Panc1 (cell line): ENCODE results near the gene TMEM100. TPM values are rescaled to one million over a fixed set of nuclear protein-coding genes. Genes with fewer than 3 reads are reported as not detected.
A peak's percentile ranks its signal among the peaks of the same experiment; 100 is the strongest.

ENCODE experiments used
- ATAC-seq: fragments of 200-7000 bp; cut with Tn5 transposase; 2 replicates; pipeline ENCODE4 v1.9.1; 2020; ENCODE audit warnings: mild to moderate bottlenecking, moderate library complexity
- BruUV-seq: library from RNA; stranded (reverse); fragments of 400-500 nt; replicated peaks from 2 replicates; lab custom pipeline; 2021; lab: Mats Ljungman, UMichigan
- CTCF ChIA-PET: fragments of 300-600 bp; sonication (Branson Sonifier 250); formaldehyde crosslinking; loops from one replicate; lab custom pipeline; 2022; ENCODE audit warnings: antibody characterized with exemption; lab: Charles Lee
- POLR2A ChIA-PET: fragments of 300-600 bp; sonication (Branson Sonifier 250); formaldehyde crosslinking; loops from one replicate; lab custom pipeline; 2022; ENCODE audit warnings: antibody characterized with exemption; lab: Charles Lee
- DNase-seq: peaks from one replicate; pipeline ENCODE4 v3.0.0-alpha.2; 2010; ENCODE audit warnings: low read depth, low spot score
- H3K27ac ChIP-seq: 2 replicates; pipeline ENCODE4 v1.5.1; 2011; ENCODE audit warnings: mild to moderate bottlenecking, low read length, inconsistent platforms
- H3K27me3 ChIP-seq: fragments of 200-500 bp; sonication (Bioruptor generic); 2 replicates; pipeline ENCODE4 v1.6.0; 2014; ENCODE audit warnings: low read length, inconsistent platforms; ENCODE audit not compliant: control insufficient read depth, insufficient read depth
- H3K36me3 ChIP-seq: fragments of 200-500 bp; sonication (Bioruptor generic); 2 replicates; pipeline ENCODE4 v1.5.1; 2014; ENCODE audit warnings: inconsistent platforms, mild to moderate bottlenecking, low read length, moderate library complexity; ENCODE audit not compliant: control insufficient read depth, insufficient read depth
- H3K4me1 ChIP-seq: 2 replicates; pipeline ENCODE4 v1.5.1; 2011; ENCODE audit warnings: inconsistent platforms, mild to moderate bottlenecking, low read length, moderate library complexity; ENCODE audit not compliant: control insufficient read depth, insufficient read depth
- H3K4me3 ChIP-seq, 2 experiments: 2 replicates each; pipeline ENCODE4 v1.5.1; 2011 to 2012; ENCODE audit warnings: low read depth in 2 of 2, low read length in 2 of 2, mild to moderate bottlenecking in 2 of 2, inconsistent platforms in 1 of 2, moderate library complexity in 1 of 2
- H3K9me3 ChIP-seq: fragments of 200-500 bp; sonication (Bioruptor generic); 2 replicates; pipeline ENCODE4 v1.5.1; 2014; ENCODE audit warnings: low read depth, mild to moderate bottlenecking, inconsistent platforms, low read length, moderate library complexity; ENCODE audit not compliant: control insufficient read depth, insufficient read depth
- POLR2AphosphoS5 ChIP-seq: IDR thresholded peaks from 2 replicates; pipeline ENCODE4 v1.6.1; 2012; ENCODE audit warnings: mild to moderate bottlenecking, low read depth, low read length, moderate library complexity
- SIN3A ChIP-seq: IDR thresholded peaks from 2 replicates; pipeline ENCODE4 v1.6.1; 2012; ENCODE audit warnings: low read depth, mild to moderate bottlenecking, low read length, moderate library complexity, borderline replicate concordance; ENCODE audit not compliant: insufficient read depth
- TCF7L2 ChIP-seq: IDR thresholded peaks from 2 replicates; pipeline ENCODE4 v1.6.1; 2011; ENCODE audit warnings: mild to moderate bottlenecking, low read depth, low read length, inconsistent platforms
- in situ Hi-C: cut with HindIII; loops from 2 replicates; pipeline ENCODE4 v1.10.0; 2016; ENCODE audit warnings: low sequenced_read_pairs, low pct_unique_long_range_greater_than_20kb
- intact Hi-C: fragments of 100-400 bp; cut with micrococcal nuclease; formaldehyde crosslinking; loops from one replicate; pipeline ENCODE4 v1.10.0; 2022; ENCODE audit not compliant: unreplicated experiment
- total RNA-seq: library from RNA; stranded (reverse); gene quantifications from one replicate; pipeline ENCODE4 v1.2.1, GENCODE V29; 2021; ENCODE audit not compliant: unreplicated experiment
- TF ChIP-seq, protein P1 (sequence below): fragments of 450-650 bp; IDR thresholded peaks from 2 replicates; pipeline ENCODE4 v1.5.1; 2017; ENCODE audit warnings: mild to moderate bottlenecking
- TF ChIP-seq, protein P2 (sequence below), 2 experiments: IDR thresholded peaks; 2 replicates each; pipeline ENCODE4 v1.6.1; 2011 to 2012; ENCODE audit warnings: low read depth in 2 of 2, control low read depth in 1 of 2, low read length in 1 of 2, mild to moderate bottlenecking in 1 of 2, moderate library complexity in 1 of 2; ENCODE audit not compliant: insufficient read depth in 1 of 2

TMEM100 gene
- total RNA-seq, 1 experiment from 2014 or later = 0.10 TPM

DNA sequence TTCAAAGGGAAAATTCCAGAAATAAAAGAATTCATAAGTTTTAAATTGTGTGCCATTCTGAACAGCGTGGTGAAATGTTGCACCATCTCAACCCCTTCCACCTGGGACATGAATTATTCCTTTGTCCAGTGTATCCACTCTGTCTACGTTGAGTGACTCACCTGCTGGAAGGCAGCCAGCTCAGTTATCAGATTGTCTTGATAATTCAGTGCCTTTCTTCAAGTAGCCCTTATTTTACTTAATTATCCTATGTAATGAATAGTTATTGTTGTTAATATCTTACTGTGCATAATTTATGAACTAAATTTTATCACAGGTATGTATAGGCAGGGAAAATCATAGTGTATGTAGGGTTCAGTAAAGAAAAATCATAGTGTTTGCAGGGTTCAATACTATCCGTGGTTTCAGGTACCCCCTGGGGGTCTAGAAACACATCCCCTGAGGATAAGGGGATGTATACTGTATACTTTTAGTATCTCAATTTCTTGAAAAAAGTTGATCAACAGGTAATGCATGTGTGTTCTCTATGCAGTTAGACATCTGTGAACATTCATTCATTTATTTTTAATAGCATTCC lies 20.5 kb upstream of the TMEM100 start:
- intact Hi-C loops = no loop called here
- TF ChIP-seq, protein P1, sequence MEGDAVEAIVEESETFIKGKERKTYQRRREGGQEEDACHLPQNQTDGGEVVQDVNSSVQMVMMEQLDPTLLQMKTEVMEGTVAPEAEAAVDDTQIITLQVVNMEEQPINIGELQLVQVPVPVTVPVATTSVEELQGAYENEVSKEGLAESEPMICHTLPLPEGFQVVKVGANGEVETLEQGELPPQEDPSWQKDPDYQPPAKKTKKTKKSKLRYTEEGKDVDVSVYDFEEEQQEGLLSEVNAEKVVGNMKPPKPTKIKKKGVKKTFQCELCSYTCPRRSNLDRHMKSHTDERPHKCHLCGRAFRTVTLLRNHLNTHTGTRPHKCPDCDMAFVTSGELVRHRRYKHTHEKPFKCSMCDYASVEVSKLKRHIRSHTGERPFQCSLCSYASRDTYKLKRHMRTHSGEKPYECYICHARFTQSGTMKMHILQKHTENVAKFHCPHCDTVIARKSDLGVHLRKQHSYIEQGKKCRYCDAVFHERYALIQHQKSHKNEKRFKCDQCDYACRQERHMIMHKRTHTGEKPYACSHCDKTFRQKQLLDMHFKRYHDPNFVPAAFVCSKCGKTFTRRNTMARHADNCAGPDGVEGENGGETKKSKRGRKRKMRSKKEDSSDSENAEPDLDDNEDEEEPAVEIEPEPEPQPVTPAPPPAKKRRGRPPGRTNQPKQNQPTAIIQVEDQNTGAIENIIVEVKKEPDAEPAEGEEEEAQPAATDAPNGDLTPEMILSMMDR = no peak
- TF ChIP-seq POLR2AphosphoS5 (no peak), TCF7L2 (no peak), SIN3A (no peak)
- TF ChIP-seq, protein P2, sequence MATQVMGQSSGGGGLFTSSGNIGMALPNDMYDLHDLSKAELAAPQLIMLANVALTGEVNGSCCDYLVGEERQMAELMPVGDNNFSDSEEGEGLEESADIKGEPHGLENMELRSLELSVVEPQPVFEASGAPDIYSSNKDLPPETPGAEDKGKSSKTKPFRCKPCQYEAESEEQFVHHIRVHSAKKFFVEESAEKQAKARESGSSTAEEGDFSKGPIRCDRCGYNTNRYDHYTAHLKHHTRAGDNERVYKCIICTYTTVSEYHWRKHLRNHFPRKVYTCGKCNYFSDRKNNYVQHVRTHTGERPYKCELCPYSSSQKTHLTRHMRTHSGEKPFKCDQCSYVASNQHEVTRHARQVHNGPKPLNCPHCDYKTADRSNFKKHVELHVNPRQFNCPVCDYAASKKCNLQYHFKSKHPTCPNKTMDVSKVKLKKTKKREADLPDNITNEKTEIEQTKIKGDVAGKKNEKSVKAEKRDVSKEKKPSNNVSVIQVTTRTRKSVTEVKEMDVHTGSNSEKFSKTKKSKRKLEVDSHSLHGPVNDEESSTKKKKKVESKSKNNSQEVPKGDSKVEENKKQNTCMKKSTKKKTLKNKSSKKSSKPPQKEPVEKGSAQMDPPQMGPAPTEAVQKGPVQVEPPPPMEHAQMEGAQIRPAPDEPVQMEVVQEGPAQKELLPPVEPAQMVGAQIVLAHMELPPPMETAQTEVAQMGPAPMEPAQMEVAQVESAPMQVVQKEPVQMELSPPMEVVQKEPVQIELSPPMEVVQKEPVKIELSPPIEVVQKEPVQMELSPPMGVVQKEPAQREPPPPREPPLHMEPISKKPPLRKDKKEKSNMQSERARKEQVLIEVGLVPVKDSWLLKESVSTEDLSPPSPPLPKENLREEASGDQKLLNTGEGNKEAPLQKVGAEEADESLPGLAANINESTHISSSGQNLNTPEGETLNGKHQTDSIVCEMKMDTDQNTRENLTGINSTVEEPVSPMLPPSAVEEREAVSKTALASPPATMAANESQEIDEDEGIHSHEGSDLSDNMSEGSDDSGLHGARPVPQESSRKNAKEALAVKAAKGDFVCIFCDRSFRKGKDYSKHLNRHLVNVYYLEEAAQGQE (IDR thresholded peaks at IDR 0.05; ENCODE audit: insufficient read depth in 1 of 2, low read depth in 2 of 2, low read length in 1 of 2) = no peak

DNA sequence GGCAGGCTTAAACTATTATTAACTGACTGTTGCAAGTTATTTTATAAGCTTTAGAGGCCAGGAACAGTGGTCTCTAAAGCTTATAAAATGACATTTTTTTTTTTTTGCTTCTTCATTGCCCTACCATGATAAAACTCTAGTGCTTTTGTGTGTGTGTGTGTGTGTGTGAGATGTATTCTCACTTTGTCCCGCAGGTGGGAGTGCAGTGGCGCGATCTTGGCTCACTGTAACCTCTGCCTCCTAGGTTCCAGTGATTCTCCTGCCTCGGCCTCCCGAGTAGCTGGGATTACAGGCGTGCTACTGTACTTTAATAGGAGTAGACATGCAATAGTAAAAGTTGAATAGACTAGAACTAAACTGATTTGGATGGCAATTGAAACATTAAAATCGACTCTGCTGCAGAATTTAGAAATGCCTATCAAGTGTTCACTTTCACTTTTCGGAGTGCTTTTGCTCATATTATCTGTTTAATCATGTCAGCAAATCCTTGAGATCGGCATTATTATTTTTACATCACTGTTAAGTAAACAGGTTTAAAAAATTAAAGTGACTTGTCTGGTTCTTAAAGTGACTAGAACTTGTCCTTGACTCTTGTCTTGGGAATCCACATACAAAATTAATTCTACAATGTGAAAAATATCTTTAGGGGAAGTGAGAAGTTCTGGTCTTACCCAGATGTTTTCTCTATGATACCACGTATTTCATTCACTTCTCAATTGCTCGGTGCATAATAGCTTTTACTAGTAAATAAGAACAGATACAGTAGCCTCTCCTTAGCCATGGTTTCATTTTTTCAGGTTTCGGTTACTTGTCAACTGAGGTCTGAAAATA lies 19.8 kb upstream of the TMEM100 start:
- Histone ChIP-seq H3K9me3 (no peaks in the 10 kb centered on the region), H3K27ac (peak overlapping the region; percentile 35; the same call in 1 of the 2 replicates), H3K4me3 (peak overlapping the region; percentile 3 to 12; a peak in 1 of 4 replicates), H3K4me1 (peaks cover 7% of the 10 kb centered on the region), H3K36me3 (no peaks in the 10 kb centered on the region), H3K27me3 (no peaks in the 10 kb centered on the region)
- peak; percentile 77 for ATAC-seq
- TF ChIP-seq, protein P2 (IDR thresholded peaks at IDR 0.05; ENCODE audit: insufficient read depth in 1 of 2, low read depth in 2 of 2, low read length in 1 of 2) = no peak
- TF ChIP-seq, protein P1 = no peak; the same call in 1 of the 2 replicates
- TF ChIP-seq POLR2AphosphoS5 (no peak), SIN3A (no peak), TCF7L2 (no peak)
- DNase-seq = no peak
- ChIA-PET CTCF (interaction anchor here (0.9 kb wide), 1 partner anchor 28 kb away, joined by 3 read pairs; no protein-coding TSS in a partner anchor), POLR2A (interaction anchor here (0.6 kb wide), 2 partner anchors 30 to 750 kb away, joined by 4 read pairs; no protein-coding TSS in a partner anchor)
- in situ Hi-C loops (no loop called here), intact Hi-C loops (no loop called here)
- no TSS peak for BruUV-seq

More for the DNA sequence above, 20.5 kb upstream of the TMEM100 start:
- H3K36me3 ChIP-seq = no peaks in the 10 kb centered on the region
- CTCF ChIA-PET = interaction anchor here (0.9 kb wide), 1 partner anchor 27 kb away, joined by 3 read pairs; no protein-coding TSS in a partner anchor
- H3K4me3 ChIP-seq = 0 out of 4 replicates have a peak overlapping the region, but pooled peaks of 1 of the 2 experiments have one; percentile 12
- ATAC-seq (peak; percentile 78; the same call in 1 of the 2 replicates), DNase-seq (no peak)
- H3K4me1 ChIP-seq = peaks cover 7% of the 10 kb centered on the region
- no TSS peak for BruUV-seq
- in situ Hi-C loops = no loop called here
- peak overlapping the region; percentile 35; the same call in 1 of the 2 replicates for H3K27ac ChIP-seq
- no peaks in the 10 kb centered on the region for H3K27me3 ChIP-seq
- H3K9me3 ChIP-seq = no peaks in the 10 kb centered on the region
- POLR2A ChIA-PET = interaction anchor here (0.6 kb wide), 1 partner anchor 31 kb away, joined by 4 read pairs; no protein-coding TSS in a partner anchor
